B cell (primary cell): ENCODE results near the gene PLCB3. TPM values are rescaled to one million over a fixed set of nuclear protein-coding genes. Genes with fewer than 3 reads are reported as not detected.

Source experiments
- ATAC-seq: fragments of 200-7000 bp; cut with Tn5 transposase; one replicate; pipeline ENCODE4 v1.10.0; 2021; ENCODE audit warnings: low read depth, mild to moderate bottlenecking, moderate number of reproducible peaks, moderate library complexity
- CTCF ChIA-PET: fragments of 350-600 bp; sonication (Branson Sonifier 250); formaldehyde crosslinking; loops from one replicate; lab custom pipeline; 2021; ENCODE audit warnings: antibody characterized with exemption, inconsistent platforms; lab: Charles Lee
- POLR2A ChIA-PET: fragments of 350-600 bp; sonication (Branson Sonifier 250); formaldehyde crosslinking; loops from one replicate; lab custom pipeline; 2021; ENCODE audit warnings: antibody characterized with exemption; lab: Charles Lee
- DNase-seq: peaks from one replicate; pipeline ENCODE4 v3.0.0; 2013
- H2AFZ ChIP-seq: 2 replicates; pipeline ENCODE4 v1.6.1; 2012; ENCODE audit warnings: mild to moderate bottlenecking, low read depth, low read length; ENCODE audit not compliant: insufficient read depth, poor library complexity, severe bottlenecking
- H3K27ac ChIP-seq, 2 donors: 1 replicate in 1 of 2; 2 replicates in 1 of 2; pipeline ENCODE4 v1.5.1; 2012 to 2013; ENCODE audit warnings: low read length in 2 of 2, mild to moderate bottlenecking in 2 of 2, moderate library complexity in 1 of 2
- H3K27me3 ChIP-seq, 4 experiments: fragments of 200-600 bp in 1 of 4; sonication (generic) in 1 of 4; replicated peaks in 1 of 4; 1 replicate in 2 of 4; 2 replicates in 2 of 4; pipeline versions ENCODE4 v1.6.1 to v1.7.0; 2013 to 2016; ENCODE audit warnings: low read length in 3 of 4, mild to moderate bottlenecking in 2 of 4, mixed read lengths in 1 of 4, moderate library complexity in 1 of 4; ENCODE audit not compliant: insufficient read depth in 4 of 4, control insufficient read depth in 3 of 4; ENCODE audit errors: control extremely low read depth in 1 of 4
- H3K36me3 ChIP-seq, 2 experiments: replicated peaks in 1 of 2; 1 replicate in 1 of 2; 2 replicates in 1 of 2; pipeline versions ENCODE4 v1.6.1 to v1.7.1; 2013; ENCODE audit warnings: low read length in 1 of 2; ENCODE audit not compliant: insufficient read depth in 2 of 2, control insufficient read depth in 1 of 2; ENCODE audit errors: control extremely low read depth in 1 of 2, extremely low read depth in 1 of 2
- H3K4me1 ChIP-seq, 2 donors: fragments of 200-600 bp in 1 of 2; sonication (generic) in 1 of 2; 1 replicate in 1 of 2; 2 replicates in 1 of 2; pipeline versions ENCODE4 v1.5.1 to v1.6.1; 2013 to 2017; ENCODE audit warnings: low read length in 2 of 2; ENCODE audit not compliant: control insufficient read depth in 2 of 2, insufficient read depth in 2 of 2
- H3K4me2 ChIP-seq: replicated peaks from 2 replicates; pipeline ENCODE3; 2012; ENCODE audit warnings: mild to moderate bottlenecking, low read depth, low read length; ENCODE audit not compliant: poor library complexity, severe bottlenecking
- H3K4me3 ChIP-seq, 5 experiments: fragments of 200-600 bp in 1 of 5; sonication (generic) in 1 of 5; 1 replicate in 3 of 5; 2 replicates in 2 of 5; pipeline versions ENCODE4 v1.5.1 to v1.7.0; 2011 to 2016; ENCODE audit warnings: low read length in 4 of 5, mild to moderate bottlenecking in 4 of 5, low read depth in 2 of 5, control low read depth in 1 of 5, moderate library complexity in 1 of 5; ENCODE audit not compliant: insufficient read depth in 1 of 5; ENCODE audit errors: control extremely low read depth in 1 of 5, extremely low read depth in 1 of 5
- H3K79me2 ChIP-seq: fragments of 200-600 bp; sonication (generic); one replicate; pipeline ENCODE4 v1.6.0; 2016; ENCODE audit warnings: low read length; ENCODE audit not compliant: control insufficient read depth, insufficient read depth
- H3K9ac ChIP-seq: fragments of 200-600 bp; sonication (generic); 2 replicates; pipeline ENCODE4 v1.6.1; 2017; ENCODE audit warnings: mild to moderate bottlenecking, low read length, moderate library complexity
- H3K9me3 ChIP-seq, 3 donors: one replicate each; pipeline versions ENCODE4 v1.6.1 to v1.7.1; 2013; ENCODE audit warnings: low read length in 2 of 3; ENCODE audit not compliant: control insufficient read depth in 2 of 3, insufficient read depth in 1 of 3; ENCODE audit errors: control extremely low read depth in 1 of 3
- H4K20me1 ChIP-seq: 2 replicates; pipeline ENCODE4 v1.6.0; 2012; ENCODE audit warnings: mild to moderate bottlenecking, low read length; ENCODE audit not compliant: insufficient read depth, control insufficient read depth, poor library complexity, severe bottlenecking
- H3K27ac Mint-ChIP-seq: one replicate; pipeline ENCODE4 v1.8.0; 2021; ENCODE audit warnings: mixed read lengths
- H3K27me3 Mint-ChIP-seq: one replicate; pipeline ENCODE4 v1.8.0; 2021; ENCODE audit warnings: mixed read lengths
- H3K4me1 Mint-ChIP-seq: one replicate; pipeline ENCODE4 v1.8.0; 2021; ENCODE audit warnings: mixed read lengths
- H3K4me3 Mint-ChIP-seq: one replicate; pipeline ENCODE4 v1.8.0; 2021; ENCODE audit warnings: mixed read lengths
- H3K9me3 Mint-ChIP-seq: one replicate; pipeline ENCODE4 v1.8.0; 2022; ENCODE audit warnings: mixed read lengths; ENCODE audit not compliant: insufficient read depth
- EZH2 ChIP-seq: IDR thresholded peaks from 2 replicates; pipeline ENCODE4 v1.6.1; 2012; ENCODE audit warnings: borderline replicate concordance, low read depth, mild to moderate bottlenecking, moderate library complexity, low read length; ENCODE audit not compliant: insufficient read depth, poor library complexity, severe bottlenecking
- WGBS: methylation state at CpG from one replicate; pipeline ENCODE4 v1.1.5; 2013; ENCODE audit warnings: missing lambda C conversion rate; ENCODE audit not compliant: insufficient coverage; 5-methylcytosine and 5-hydroxymethylcytosine counted together
- intact Hi-C: fragments of 100-400 bp; cut with micrococcal nuclease; formaldehyde crosslinking; loops from one replicate; pipeline ENCODE4 v1.10.0; 2022
- polyA plus RNA-seq: library from polyadenylated mRNA; depleted of rRNA; stranded (reverse); fragments of >200 nt; gene quantifications from 2 replicates; pipeline ENCODE4 v1.2.3, GENCODE V29; 2012
- total RNA-seq, 2 donors: library from RNA; stranded (reverse); fragments of 120-200 nt in 1 of 2; gene quantifications; 1 replicate in 1 of 2; 2 replicates in 1 of 2; pipeline versions ENCODE4 v1.2.3 to v1.2.4, GENCODE V29; 2013 to 2022
- TF ChIP-seq, protein P1 (sequence below): fragments of 200-600 bp; IDR thresholded peaks from one replicate; pipeline ENCODE4 v1.8.0; 2022; ENCODE audit warnings: antibody characterized with exemption, mild to moderate bottlenecking

PLCB3 gene
- total and polyA plus RNA-seq, 2 donors (not counting 1 experiment from before 2014, with no cell fraction given): 3.0 to 8.1 TPM

DNA sequence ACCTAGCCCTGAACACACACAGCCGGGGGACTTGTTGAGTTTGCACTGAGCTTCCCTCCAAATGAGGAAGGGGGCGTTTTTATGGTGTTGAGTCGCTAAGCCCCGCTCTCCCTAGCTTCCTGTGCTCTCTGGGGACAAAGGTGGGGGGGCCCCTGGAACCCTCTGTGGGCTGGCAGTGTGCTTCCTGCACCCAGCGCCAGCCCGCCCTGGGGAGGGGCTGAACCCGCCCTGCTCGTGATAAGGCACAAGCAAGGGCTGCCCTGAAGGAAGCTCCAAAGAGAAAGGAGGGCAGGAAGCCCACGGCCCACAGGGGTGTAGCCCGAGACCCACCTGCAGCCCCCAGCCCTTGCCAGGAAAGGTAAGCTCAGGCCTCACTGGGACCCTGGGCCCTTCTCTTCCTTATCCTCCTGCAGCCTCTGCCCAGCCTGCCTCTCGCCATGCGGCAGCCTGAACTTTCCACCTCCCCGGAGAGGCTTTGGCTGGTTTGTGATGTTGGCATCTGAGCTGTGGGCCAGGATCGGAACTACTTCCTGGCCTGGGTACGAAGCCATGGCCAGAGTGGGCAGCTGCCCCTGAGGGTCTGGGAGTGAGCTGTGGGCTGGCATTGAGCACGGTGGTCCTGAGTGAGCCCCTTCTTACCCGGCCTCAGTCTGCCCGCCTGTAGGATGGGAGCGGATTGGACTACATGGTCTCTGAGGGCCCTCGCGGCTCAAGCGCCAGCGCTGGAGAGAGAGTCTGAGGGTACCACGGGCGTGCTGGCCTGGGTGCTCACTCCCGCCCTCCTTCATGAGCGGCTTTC lies 44.7 kb upstream of the PLCB3 start, which contains the start of gene FERMT3:
Gene FERMT3 (plus strand): TSS at position 265 of the 799 bp plus-strand sequence. CDS start 644 bp downstream, outside the sequence.
- H3K4me3 Mint-ChIP-seq: peak within 1 kb of the TSS; percentile 90
- H3K27me3 Mint-ChIP-seq: no peaks in the 10 kb centered on the region
- H2AFZ ChIP-seq: peak within 1 kb of the TSS; percentile 74
- DNase-seq (peak; percentile 73), ATAC-seq (peak; percentile 61)
- peak within 1 kb of the TSS; percentile 99 for H3K4me2 ChIP-seq
- H3K27ac ChIP-seq: peak within 1 kb of the TSS; percentile 73 to 90
- TF ChIP-seq EZH2: no peak
- TF ChIP-seq, protein P1, sequence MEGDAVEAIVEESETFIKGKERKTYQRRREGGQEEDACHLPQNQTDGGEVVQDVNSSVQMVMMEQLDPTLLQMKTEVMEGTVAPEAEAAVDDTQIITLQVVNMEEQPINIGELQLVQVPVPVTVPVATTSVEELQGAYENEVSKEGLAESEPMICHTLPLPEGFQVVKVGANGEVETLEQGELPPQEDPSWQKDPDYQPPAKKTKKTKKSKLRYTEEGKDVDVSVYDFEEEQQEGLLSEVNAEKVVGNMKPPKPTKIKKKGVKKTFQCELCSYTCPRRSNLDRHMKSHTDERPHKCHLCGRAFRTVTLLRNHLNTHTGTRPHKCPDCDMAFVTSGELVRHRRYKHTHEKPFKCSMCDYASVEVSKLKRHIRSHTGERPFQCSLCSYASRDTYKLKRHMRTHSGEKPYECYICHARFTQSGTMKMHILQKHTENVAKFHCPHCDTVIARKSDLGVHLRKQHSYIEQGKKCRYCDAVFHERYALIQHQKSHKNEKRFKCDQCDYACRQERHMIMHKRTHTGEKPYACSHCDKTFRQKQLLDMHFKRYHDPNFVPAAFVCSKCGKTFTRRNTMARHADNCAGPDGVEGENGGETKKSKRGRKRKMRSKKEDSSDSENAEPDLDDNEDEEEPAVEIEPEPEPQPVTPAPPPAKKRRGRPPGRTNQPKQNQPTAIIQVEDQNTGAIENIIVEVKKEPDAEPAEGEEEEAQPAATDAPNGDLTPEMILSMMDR: no peak
- H3K9me3 ChIP-seq: no peaks in the 10 kb centered on the region
- peaks cover 49% of the 10 kb centered on the region for H3K4me1 Mint-ChIP-seq
- 4% methylated on average over 24 of the region's 27 CpGs for WGBS
- ChIA-PET POLR2A (interaction anchor here (0.6 to 4.8 kb wide), 18 partner anchors 13 to 111 kb away, joined by 3 to 78 read pairs (median 6); partner anchors contain the start of genes BAD, DNAJC4, ESRRA and FKBP2), CTCF (interaction anchor here (1.0 to 10.3 kb wide), 18 partner anchors 10 to 446 kb away, joined by 3 to 243 read pairs (median 7); partner anchors contain the start of genes CATSPERZ, ESRRA, FKBP2 and NUDT22)
- intact Hi-C loops: loop anchor here (1.0 to 10.0 kb wide), 5 partner anchors 20 to 448 kb away; partner anchors contain the start of genes DNAJC4, FKBP2, NUDT22 and TRPT1
- H3K9ac ChIP-seq: peak within 1 kb of the TSS; percentile 93
- peaks cover 30 to 46% of the 10 kb centered on the region in 2 donors for H3K4me1 ChIP-seq
- peak within 1 kb of the TSS; percentile 69 to 95 (median 79) for H3K4me3 ChIP-seq
- no peaks in the 10 kb centered on the region for H3K27me3 ChIP-seq
- H4K20me1 ChIP-seq: peaks cover 33% of the 10 kb centered on the region
- H3K27ac Mint-ChIP-seq: peak within 1 kb of the TSS; percentile 96
- H3K79me2 ChIP-seq: peaks cover 37% of the 10 kb centered on the region
- no peaks in the 10 kb centered on the region for H3K9me3 Mint-ChIP-seq
- H3K36me3 ChIP-seq: peaks cover 0 to 43% of the 10 kb centered on the region in 2 experiments
